Suppressor macrophage (primary cell): ENCODE data around the gene CYBC1.

Source experiments
- DNase-seq, 4 experiments: peaks; one replicate each; pipeline ENCODE4 v3.0.0-alpha.2; 2020 to 2022
- total RNA-seq, 17 experiments: gene quantifications; one replicate each; lab custom pipeline; 2026; ENCODE audit warnings: mixed read lengths in 6 of 17, inconsistent platforms in 3 of 17; lab: John Stamatoyannopoulos, UW

The CYBC1 gene
- 45.0 to 132 (median 77.0) reads per million in 17 experiments for total RNA-seq

- peak; percentile 97 to 99 (median 98) for DNase-seq
Observed at GRCh38 chr17:82450357-82451106, at the start of gene CYBC1. Gene CYBC1, minus strand, starts transcription at chr17:82450752. Its CDS starts 1,498 bp downstream, at chr17:82449254.

GRCh38 chr17:82497483-82498405, 47.2 kb upstream of the CYBC1 start:
- DNase-seq: peak in 3 of 4 experiments; percentile 34 to 61 (median 53)

GRCh38 chr17:82496529-82497434, 46.2 kb upstream of the CYBC1 start:
- DNase-seq: peak; percentile 94 to 99 (median 98)

GRCh38 chr17:82495844-82496528, 45.4 kb upstream of the CYBC1 start:
- DNase-seq: no peak

GRCh38 chr17:82494236-82495055, 43.9 kb upstream of the CYBC1 start:
- peak; percentile 88 to 92 (median 90) for DNase-seq

GRCh38 chr17:82493226-82493781, 42.8 kb upstream of the CYBC1 start:
- DNase-seq: no peak

- no peak for DNase-seq
Observed at GRCh38 chr17:82492643-82493225, 42.2 kb upstream of the CYBC1 start.

GRCh38 chr17:82491533-82491932, 41.0 kb upstream of the CYBC1 start:
- no peak for DNase-seq

- DNase-seq: no peak
Observed at GRCh38 chr17:82491196-82491530, 40.6 kb upstream of the CYBC1 start.

- no peak for DNase-seq
Observed at GRCh38 chr17:82490512-82491195, 40.1 kb upstream of the CYBC1 start.

GRCh38 chr17:82489851-82490511, 39.4 kb upstream of the CYBC1 start:
- DNase-seq: no peak

GRCh38 chr17:82489117-82489516, 38.6 kb upstream of the CYBC1 start:
- no peak for DNase-seq

- DNase-seq: no peak
Observed at GRCh38 chr17:82487910-82488309, 37.4 kb upstream of the CYBC1 start.

- DNase-seq: no peak
Observed at GRCh38 chr17:82486231-82487094, 35.9 kb upstream of the CYBC1 start.

GRCh38 chr17:82483836-82484235, 33.3 kb upstream of the CYBC1 start:
- no peak for DNase-seq

- no peak for DNase-seq
Observed at GRCh38 chr17:82483204-82483660, 32.7 kb upstream of the CYBC1 start.

GRCh38 chr17:82480318-82480717, 29.8 kb upstream of the CYBC1 start:
- no peak for DNase-seq

GRCh38 chr17:82479602-82480001, 29.1 kb upstream of the CYBC1 start:
- no peak for DNase-seq
